Activated CD4-positive, alpha-beta memory T cell treated with anti-CD3 and anti-CD28 coated beads, Interleukin-2, amount 10 ng/mL, durations not matched to agents 7 days and 5 days (primary cell): ENCODE results near the gene PXDN. TPM values are rescaled to one million over a fixed set of nuclear protein-coding genes. Genes with fewer than 3 reads are reported as not detected.

ENCODE experiments used
- CTCF ChIA-PET: fragments of 350-600 bp; sonication (Branson Sonifier 250); formaldehyde crosslinking; loops from one replicate; lab custom pipeline; 2021; ENCODE audit warnings: antibody characterized with exemption, inconsistent platforms; lab: Charles Lee
- POLR2A ChIA-PET: fragments of 350-600 bp; sonication (Branson Sonifier 250); formaldehyde crosslinking; loops from one replicate; lab custom pipeline; 2021; ENCODE audit warnings: antibody characterized with exemption; lab: Charles Lee
- DNase-seq: peaks from one replicate; pipeline ENCODE4 v3.0.0-alpha.2; 2020
- H3K27ac Mint-ChIP-seq: one replicate; pipeline ENCODE4 v1.8.0; 2021; ENCODE audit warnings: mild to moderate bottlenecking, mixed read lengths
- H3K27me3 Mint-ChIP-seq: one replicate; pipeline ENCODE4 v1.8.0; 2021; ENCODE audit warnings: mixed read lengths
- H3K36me3 Mint-ChIP-seq: one replicate; pipeline ENCODE4 v1.8.0; 2021; ENCODE audit warnings: low read depth, mixed read lengths
- H3K4me1 Mint-ChIP-seq: one replicate; pipeline ENCODE4 v1.8.0; 2021; ENCODE audit warnings: mixed read lengths
- H3K4me3 Mint-ChIP-seq: one replicate; pipeline ENCODE4 v1.8.0; 2021; ENCODE audit warnings: mild to moderate bottlenecking, mixed read lengths
- H3K9me3 Mint-ChIP-seq: one replicate; pipeline ENCODE4 v1.8.0; 2021; ENCODE audit warnings: mixed read lengths
- total RNA-seq, 2 experiments: library from RNA; stranded (reverse); gene quantifications; one replicate each; pipeline ENCODE4 v1.2.3, GENCODE V29; 2021

Gene PXDN
- total RNA-seq, 2 experiments from 2014 or later: not detected

GRCh38 chr2:1640301-1641135, 103.8 kb downstream of the PXDN start:
- CTCF ChIA-PET: no interaction called here
- POLR2A ChIA-PET: no interaction called here
- Mint-ChIP-seq H3K9me3 (no peaks in the 10 kb centered on the region), H3K27ac (no peak overlapping the region), H3K4me3 (no peak overlapping the region), H3K4me1 (no peaks in the 10 kb centered on the region), H3K36me3 (no peaks in the 10 kb centered on the region), H3K27me3 (no peaks in the 10 kb centered on the region)
- DNase-seq: no peak

- DNase-seq: no peak
- ChIA-PET CTCF (no interaction called here), POLR2A (no interaction called here)
- no peaks in the 10 kb centered on the region for H3K9me3 Mint-ChIP-seq
- H3K36me3 Mint-ChIP-seq: no peaks in the 10 kb centered on the region
- no peaks in the 10 kb centered on the region for H3K27me3 Mint-ChIP-seq
- no peaks in the 10 kb centered on the region for H3K4me1 Mint-ChIP-seq
- no peak overlapping the region for H3K27ac Mint-ChIP-seq
- no peak overlapping the region for H3K4me3 Mint-ChIP-seq
Observed at GRCh38 chr2:1639086-1639858, 105.0 kb downstream of the PXDN start.

- Mint-ChIP-seq H3K4me3 (no peak overlapping the region), H3K9me3 (no peaks in the 10 kb centered on the region), H3K4me1 (no peaks in the 10 kb centered on the region), H3K27me3 (no peaks in the 10 kb centered on the region), H3K36me3 (no peaks in the 10 kb centered on the region), H3K27ac (no peak overlapping the region)
- DNase-seq: no peak
- POLR2A ChIA-PET: no interaction called here
- CTCF ChIA-PET: no interaction called here
Observed at GRCh38 chr2:1638281-1638860, 105.9 kb downstream of the PXDN start.

GRCh38 chr2:1636791-1637415, 107.4 kb downstream of the PXDN start:
- Mint-ChIP-seq H3K4me1 (no peaks in the 10 kb centered on the region), H3K36me3 (no peaks in the 10 kb centered on the region), H3K9me3 (no peaks in the 10 kb centered on the region), H3K4me3 (no peak overlapping the region), H3K27me3 (no peaks in the 10 kb centered on the region), H3K27ac (no peak overlapping the region)
- DNase-seq: no peak
- ChIA-PET CTCF (no interaction called here), POLR2A (no interaction called here)

DNA sequence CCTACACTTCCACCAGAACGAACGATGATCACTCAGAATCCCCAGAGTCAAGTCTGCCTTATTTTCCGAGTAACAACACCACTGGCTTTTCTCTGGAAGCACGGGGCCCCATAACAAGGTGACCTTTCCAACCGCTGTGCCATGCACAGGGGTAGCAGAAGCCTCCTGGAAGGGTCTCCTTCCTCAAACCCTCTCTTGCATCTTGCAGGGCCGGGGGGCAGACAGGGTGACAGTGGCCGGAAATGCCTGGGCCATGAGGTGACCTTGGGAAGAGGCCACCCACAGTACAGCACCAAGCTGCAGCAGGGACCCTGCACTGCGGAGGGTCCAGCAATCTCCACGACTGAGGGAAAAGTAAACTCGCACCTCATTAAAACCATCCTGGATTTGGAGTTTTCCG, 108.5 kb downstream of the PXDN start:
- ChIA-PET POLR2A (no interaction called here), CTCF (no interaction called here)
- H3K27ac Mint-ChIP-seq: no peak overlapping the region

GRCh38 chr2:1634681-1635341, 109.5 kb downstream of the PXDN start:
- H3K4me3 Mint-ChIP-seq: no peak overlapping the region

More for the DNA sequence above, 108.5 kb downstream of the PXDN start:
- Mint-ChIP-seq H3K36me3 (no peaks in the 10 kb centered on the region), H3K4me3 (no peak overlapping the region), H3K27me3 (no peaks in the 10 kb centered on the region), H3K4me1 (no peaks in the 10 kb centered on the region), H3K9me3 (no peaks in the 10 kb centered on the region)
- DNase-seq: no peak

GRCh38 chr2:1633936-1634587, 110.3 kb downstream of the PXDN start:
- H3K4me1 Mint-ChIP-seq: no peaks in the 10 kb centered on the region
- no peak overlapping the region for H3K4me3 Mint-ChIP-seq
- ChIA-PET POLR2A (no interaction called here), CTCF (interaction anchor here (0.6 kb wide), 1 partner anchor 435 kb away, joined by 3 read pairs; no protein-coding TSS in a partner anchor)
- no peak overlapping the region for H3K27ac Mint-ChIP-seq
- H3K27me3 Mint-ChIP-seq: no peaks in the 10 kb centered on the region
- DNase-seq: no peak
- H3K9me3 Mint-ChIP-seq: no peaks in the 10 kb centered on the region
- no peaks in the 10 kb centered on the region for H3K36me3 Mint-ChIP-seq

More at GRCh38 chr2:1634681-1635341, 109.5 kb downstream of the PXDN start:
- no peaks in the 10 kb centered on the region for H3K36me3 Mint-ChIP-seq
- ChIA-PET CTCF (no interaction called here), POLR2A (no interaction called here)
- H3K4me1 Mint-ChIP-seq: no peaks in the 10 kb centered on the region
- DNase-seq: no peak
- no peaks in the 10 kb centered on the region for H3K27me3 Mint-ChIP-seq
- no peak overlapping the region for H3K27ac Mint-ChIP-seq
- no peaks in the 10 kb centered on the region for H3K9me3 Mint-ChIP-seq

DNA sequence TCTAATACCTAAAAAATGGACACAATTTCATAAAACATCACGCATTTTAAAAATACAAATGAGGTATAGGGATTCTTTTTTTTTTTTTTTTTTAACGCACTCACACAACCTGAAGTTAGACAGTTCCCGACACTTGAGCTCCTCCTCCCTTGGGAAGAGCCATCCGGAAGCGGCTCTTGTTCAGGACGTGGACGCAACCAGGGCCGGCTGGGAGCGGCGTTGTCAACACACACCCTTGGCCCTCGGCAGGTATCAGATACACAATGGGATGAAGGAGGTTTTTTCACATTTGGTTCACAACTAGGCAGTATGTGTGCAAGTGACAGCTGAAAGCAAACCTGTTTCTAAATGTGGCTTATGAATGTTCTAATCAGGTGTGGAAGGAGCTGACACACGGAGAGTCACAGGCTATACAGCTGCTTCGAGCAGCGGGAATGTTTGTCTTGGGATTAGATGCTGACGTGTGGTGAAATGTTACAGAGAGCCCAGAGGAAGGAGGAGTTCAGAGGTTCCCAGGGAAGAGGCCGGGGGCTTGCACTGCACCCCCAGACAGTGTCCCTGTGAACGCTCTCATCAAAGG, 111.1 kb downstream of the PXDN start:
- no peak for DNase-seq
- Mint-ChIP-seq H3K4me3 (no peak overlapping the region), H3K27me3 (no peaks in the 10 kb centered on the region), H3K36me3 (no peaks in the 10 kb centered on the region), H3K27ac (no peak overlapping the region), H3K9me3 (no peaks in the 10 kb centered on the region), H3K4me1 (no peaks in the 10 kb centered on the region)
- CTCF ChIA-PET: interaction anchor here (0.6 kb wide), 1 partner anchor 435 kb away, joined by 3 read pairs; no protein-coding TSS in a partner anchor
- POLR2A ChIA-PET: no interaction called here

- DNase-seq: no peak
- ChIA-PET CTCF (no interaction called here), POLR2A (no interaction called here)
- Mint-ChIP-seq H3K27me3 (no peaks in the 10 kb centered on the region), H3K4me1 (no peaks in the 10 kb centered on the region), H3K9me3 (no peaks in the 10 kb centered on the region), H3K4me3 (no peak overlapping the region), H3K27ac (no peak overlapping the region), H3K36me3 (no peaks in the 10 kb centered on the region)
Observed at GRCh38 chr2:1632510-1632909, 111.8 kb downstream of the PXDN start.

- no peaks in the 10 kb centered on the region for H3K27me3 Mint-ChIP-seq
- CTCF ChIA-PET: no interaction called here
- POLR2A ChIA-PET: no interaction called here
- DNase-seq: no peak
- no peak overlapping the region for H3K4me3 Mint-ChIP-seq
- no peak overlapping the region for H3K27ac Mint-ChIP-seq
- no peaks in the 10 kb centered on the region for H3K36me3 Mint-ChIP-seq
- H3K4me1 Mint-ChIP-seq: no peaks in the 10 kb centered on the region
- no peaks in the 10 kb centered on the region for H3K9me3 Mint-ChIP-seq
Observed at GRCh38 chr2:1632002-1632348, 112.3 kb downstream of the PXDN start.

DNA sequence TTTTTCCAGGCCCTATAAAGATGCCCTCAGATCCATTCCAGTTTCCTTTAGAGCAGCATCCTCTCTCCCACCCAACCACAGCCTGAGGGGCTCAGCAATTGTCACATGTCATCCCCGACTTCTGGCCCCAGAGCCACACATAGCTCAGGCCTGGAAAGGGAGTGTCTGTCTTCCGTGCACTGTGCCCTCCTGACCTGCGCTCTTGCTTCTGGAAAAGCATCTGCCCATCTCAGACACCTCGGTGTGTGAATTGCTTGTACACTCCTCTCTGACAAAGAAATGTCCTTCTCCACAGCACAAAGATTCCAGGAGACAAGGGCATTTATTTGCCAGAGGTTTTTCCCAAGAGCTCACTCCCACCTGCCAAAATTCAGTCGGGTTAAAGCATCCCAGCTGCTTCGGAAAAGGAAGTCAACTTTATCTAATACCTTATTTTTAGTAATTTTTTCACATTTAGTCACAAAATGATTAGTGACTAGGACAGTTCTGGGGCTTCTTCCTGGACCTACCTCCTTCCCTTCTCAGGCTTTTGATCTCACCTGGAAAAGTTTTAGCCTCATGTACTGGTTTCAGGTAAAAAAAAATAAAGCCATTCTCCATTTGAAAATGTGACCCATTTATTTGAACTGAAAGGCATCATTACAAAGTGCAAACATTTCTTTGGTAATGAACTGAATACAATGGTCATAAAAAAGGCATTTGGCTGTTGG, 112.9 kb downstream of the PXDN start:
- POLR2A ChIA-PET: no interaction called here
- Mint-ChIP-seq H3K4me1 (no peaks in the 10 kb centered on the region), H3K27ac (no peak overlapping the region), H3K9me3 (no peaks in the 10 kb centered on the region), H3K27me3 (no peaks in the 10 kb centered on the region), H3K4me3 (no peak overlapping the region), H3K36me3 (no peaks in the 10 kb centered on the region)
- CTCF ChIA-PET: no interaction called here
- no peak for DNase-seq

DNA sequence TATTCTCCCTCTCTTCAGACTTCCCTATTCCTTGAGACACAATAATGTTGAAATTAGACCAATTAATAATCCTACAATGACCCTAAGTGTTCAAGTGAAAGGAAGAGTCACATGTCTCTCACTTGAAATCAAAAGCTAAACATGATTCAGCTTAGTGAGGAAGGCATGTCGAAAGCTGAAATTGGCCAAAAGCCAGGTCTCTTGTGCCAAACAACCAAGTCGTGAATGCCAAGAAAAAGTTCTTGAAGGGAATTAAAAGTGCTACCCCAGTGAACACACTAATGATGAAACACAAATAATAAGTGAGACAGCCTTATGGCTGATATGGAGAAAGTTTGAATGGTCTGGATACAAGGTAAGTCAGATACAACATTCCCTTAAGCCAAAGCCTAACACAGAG, 115.4 kb downstream of the PXDN start:
- H3K27me3 Mint-ChIP-seq: no peaks in the 10 kb centered on the region
- CTCF ChIA-PET: no interaction called here

More for the DNA sequence above, 115.4 kb downstream of the PXDN start:
- DNase-seq: no peak
- no peaks in the 10 kb centered on the region for H3K36me3 Mint-ChIP-seq
- no peak overlapping the region for H3K4me3 Mint-ChIP-seq
- H3K4me1 Mint-ChIP-seq: no peaks in the 10 kb centered on the region
- no peaks in the 10 kb centered on the region for H3K9me3 Mint-ChIP-seq
- no peak overlapping the region for H3K27ac Mint-ChIP-seq
- POLR2A ChIA-PET: no interaction called here
